GM18502 (cell line): ENCODE measurements around the gene MSI2.

Experiments
- ATAC-seq: cut with Tn5 transposase; IDR thresholded peaks from one replicate; pipeline ENCODE4 v1.9.1; 2021; ENCODE audit warnings: mild to moderate bottlenecking; ENCODE audit not compliant: unreplicated experiment, poor library complexity

Gene MSI2

DNA sequence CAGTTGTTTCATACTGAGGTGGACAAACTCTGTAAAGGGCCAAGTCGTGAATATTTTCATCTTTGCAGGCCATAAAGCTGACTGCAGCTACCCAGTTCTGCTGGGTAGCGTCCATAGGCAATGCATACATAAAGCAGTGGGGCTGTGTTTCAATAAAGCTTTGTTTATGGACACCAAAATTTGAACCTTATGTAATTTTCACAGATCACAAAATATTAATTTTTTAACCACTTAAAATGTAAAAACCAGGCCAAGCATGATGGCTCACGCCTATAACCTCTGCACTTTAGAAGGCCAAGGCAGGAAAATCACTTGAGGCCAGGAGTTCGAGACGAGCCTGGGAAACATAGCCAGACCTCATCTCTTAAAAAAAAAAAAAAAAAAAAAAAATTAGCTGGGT lies 340.8 kb downstream of the MSI2 start:
- ATAC-seq: no peak

DNA sequence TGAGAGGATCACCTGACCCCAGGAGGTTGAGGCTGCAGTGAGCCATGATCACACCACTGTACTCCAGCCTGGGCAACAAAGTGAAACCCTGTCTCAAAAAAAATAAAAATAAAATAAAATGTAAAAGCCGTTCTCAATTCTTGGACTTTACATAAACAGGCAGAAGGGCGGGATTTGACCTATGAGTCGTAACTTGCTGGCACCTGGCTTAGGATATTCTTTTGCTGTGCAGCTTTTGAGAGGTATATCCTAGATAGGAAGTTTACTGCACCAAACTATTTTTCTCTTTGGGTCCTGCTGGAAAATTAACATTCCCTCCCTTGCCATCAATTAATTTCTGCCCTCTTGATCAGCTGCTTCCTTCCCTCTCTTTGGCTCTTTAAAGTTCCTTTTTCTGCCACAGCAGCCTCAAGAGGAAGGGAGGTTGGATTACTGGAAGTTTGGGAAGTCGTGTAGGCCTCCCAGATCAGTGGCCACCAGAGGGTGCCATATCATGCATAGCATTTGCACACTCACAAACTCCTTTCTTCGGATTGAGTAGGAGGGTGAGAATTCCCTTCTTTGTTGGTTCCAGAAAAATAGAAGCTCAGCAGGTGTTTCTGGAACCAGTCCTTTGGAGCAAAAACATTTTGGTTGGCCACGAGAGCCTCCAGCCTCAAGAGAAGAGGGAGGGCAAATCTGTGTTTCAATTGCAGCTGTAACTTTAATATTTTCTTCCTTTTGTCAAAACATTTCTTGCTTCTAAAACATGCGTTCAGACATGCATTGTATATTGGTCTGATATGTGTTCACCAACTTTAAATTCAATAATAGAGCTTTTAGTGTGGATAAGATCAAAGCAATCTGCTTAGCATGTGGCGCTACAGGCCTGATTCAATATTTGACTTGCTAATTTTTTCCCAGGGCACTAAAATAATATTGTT lies 341.5 kb downstream of the MSI2 start:
- ATAC-seq: no peak

DNA sequence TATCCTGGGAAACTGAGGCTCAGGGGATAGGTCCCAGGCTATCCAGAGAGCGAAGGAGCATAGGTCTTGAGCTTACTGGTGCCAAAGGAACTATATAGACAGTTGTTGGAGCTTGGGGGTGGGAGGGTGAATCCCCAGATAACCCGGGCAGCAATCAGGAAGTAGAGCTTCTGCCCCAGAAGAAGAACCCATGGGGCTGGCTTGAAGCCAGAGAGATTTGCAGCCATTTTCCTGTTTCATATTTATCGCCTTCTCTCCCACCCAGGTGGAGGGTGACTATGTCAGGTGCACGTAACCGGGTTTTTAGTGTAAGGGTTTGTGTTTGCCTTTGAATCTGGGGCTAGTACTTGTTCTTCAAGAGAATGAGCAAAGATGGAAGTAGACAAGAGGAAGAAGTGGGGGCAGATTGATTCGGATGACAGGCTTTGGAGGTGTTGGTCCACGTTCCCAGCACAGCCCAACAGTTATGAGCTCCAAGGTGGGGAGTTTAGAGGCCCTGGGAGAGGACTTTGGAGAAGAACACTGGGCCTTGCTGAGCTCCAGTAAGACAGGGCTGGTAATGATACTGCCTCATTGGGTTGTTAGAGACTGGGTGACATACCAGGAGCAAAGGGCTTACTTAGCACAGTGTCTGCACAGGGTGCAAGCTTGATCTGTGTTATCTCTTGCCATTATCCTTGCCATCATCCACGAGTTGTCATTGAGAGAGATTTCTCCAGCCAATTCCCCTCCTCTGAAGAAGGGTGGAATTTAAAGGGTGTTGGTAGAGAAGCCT lies 343.1 kb downstream of the MSI2 start:
- ATAC-seq: no peak

DNA sequence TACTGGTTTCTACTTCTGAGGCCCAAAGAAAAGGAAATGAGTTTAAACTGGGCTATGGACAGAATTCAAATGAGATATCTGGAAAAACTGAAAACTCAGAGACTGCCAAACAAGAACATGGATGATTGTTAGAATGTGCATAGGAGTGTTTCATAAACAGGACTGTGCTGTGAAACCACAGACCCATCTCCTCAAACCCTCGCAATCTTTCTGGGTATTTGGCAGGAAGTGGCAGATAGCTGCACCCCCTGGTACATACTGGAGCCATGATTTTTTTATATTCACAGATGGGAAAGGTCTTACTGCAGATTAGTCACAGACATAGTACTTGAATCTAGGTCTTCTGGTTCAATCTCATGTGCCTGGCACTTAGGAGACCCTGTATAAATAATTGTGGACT lies 343.8 kb downstream of the MSI2 start:
- no peak for ATAC-seq

DNA sequence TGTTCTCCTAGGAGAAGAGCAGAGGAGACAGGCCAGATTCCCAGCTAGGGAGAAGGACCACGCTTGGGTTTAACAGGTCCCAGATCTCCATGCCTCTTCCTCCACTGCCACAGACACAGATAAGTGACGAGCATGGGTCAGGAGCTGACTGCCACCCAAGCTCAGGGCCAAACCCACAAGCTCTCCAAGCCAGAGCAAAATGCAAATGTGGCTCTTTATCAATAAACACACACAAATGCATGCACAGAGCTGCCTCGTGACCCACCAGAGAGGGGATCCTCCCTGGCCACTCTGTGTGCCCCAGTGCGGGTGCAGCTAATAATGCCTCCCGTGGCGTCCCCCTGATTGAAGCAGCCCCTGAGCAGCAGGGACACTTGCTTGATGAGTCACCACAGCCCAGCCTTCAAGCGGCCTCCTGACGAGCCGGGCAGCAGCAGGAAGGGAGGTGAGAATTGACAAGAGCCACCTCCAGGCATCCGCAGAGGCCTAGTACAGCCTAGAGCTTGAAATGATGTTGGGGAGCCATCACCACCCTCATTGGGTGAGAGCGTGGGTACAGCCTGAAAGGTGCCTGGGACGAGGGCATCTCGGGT lies 344.9 kb downstream of the MSI2 start:
- no peak for ATAC-seq

DNA sequence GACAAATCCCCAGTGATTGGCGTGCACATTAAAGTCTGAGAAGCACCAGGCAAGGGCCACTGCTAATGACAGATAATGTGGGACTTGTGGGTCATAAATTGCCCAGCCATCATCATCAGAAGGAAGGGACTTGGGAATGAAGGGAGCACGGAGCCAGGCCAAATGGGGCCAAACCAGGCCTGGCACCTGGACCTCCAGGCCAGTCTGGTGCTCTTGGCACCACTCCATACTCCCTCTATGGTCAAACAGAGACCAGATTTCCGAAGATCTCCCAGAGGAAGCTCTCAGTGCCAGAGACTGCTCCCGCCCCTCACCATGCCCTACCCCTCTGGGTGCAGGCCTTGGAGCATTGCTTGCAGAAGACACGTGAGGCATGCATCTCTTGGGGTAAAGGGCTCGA lies 346.6 kb downstream of the MSI2 start:
- no peak for ATAC-seq

DNA sequence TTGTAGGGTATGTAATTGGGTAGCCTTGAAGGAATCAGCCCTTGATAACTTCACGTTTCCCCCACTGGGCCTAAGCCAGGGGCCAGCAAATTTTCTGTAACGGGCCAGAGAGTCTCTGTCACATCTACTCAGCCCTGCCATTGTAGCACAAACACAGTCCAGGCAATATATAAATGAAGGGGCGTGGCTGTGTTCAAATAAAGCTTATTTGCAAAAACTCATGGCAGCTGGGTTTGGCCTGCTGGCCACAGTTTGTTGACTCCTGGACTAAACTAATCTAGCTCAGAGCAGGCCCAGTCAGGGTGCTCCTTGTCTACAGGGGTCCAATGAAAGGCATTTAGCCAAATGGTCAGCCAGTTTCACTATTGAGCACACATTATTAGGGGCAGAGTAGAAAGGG lies 347.2 kb downstream of the MSI2 start:
- ATAC-seq: no peak

DNA sequence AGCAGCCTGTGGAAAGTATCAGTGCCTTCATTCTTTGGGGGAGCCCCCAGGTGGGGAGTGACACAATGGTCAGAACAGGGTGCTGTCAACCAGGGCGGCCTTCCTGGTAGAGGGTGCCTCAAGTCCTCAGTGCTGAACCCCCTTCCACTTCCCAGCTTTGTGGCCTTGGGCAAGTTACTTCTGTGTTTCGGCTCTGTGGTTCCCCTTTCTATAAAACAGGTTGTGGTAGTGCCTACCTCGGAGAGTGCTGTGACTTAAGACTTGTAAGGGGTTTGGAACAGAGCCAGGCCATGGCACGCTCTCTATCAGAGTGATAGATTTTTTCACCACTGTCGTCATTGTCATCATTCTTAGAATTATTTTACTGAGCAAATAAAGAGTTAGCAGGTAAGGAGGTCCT lies 347.7 kb downstream of the MSI2 start:
- ATAC-seq: peak; percentile 53

DNA sequence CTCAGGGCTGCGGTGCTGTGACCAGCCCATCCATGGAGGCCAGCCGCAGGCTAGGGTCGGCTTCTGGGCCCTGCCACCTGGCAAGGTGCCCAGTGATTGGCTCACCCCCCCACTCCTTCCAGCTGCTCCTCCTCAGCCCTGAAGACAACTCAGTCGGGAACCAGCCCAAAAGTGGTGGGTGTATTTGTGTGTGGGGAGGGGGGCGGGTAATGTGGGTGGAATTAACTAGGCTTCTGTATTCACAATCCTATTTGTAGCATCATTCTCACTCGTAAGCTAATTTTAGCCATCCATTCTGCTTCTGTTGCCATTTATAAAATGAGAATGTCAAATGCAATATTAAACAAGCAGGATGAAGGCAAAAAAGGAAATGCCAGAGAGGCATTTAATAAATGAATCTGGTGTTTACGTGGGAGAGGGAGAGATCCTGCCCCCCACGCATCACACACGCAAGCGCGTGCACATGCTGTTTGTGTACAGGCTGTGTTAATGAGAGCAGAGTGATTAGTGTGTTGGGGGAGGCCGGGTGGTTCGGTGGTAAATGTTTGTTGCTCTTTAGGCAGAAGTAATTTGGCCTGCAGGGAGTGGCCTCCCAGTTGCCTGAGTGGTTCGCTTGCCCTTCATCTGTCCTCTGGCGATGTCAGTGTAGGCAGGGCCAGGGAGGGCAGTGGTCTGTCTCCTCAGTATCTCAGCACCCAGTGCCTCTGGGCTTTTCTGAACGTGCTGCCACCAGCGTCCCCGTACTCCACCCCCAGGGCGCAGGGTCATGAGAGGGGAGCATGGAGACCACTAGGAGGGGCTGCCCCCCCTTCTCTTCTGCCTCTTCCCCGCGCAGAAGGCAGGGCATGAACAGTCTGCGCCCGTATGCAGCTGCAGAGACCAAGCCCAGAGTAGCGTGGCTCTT lies 348.7 kb downstream of the MSI2 start:
- ATAC-seq: peak; percentile 73

DNA sequence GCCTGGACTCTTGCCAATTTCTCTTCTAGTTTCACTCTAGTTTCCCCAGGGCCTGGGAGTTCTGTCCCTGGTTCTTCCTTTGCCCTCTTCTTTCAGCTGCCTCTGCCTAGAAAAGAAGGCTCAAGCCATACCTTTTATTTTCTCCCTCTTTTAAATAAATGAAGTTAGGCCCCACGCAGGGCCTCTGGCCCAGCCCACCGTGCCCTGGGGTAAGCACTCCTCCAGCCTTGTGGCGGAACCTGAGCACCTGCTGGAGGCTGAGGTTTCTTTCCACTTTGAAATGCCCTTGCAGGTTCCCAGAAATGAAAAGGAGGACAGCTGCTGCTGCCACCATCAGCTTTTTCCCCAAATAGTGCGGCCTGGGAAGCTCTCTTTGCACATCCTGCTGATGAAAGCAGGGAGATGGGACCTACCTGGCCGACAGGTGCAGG lies 349.4 kb downstream of the MSI2 start:
- ATAC-seq: no peak

DNA sequence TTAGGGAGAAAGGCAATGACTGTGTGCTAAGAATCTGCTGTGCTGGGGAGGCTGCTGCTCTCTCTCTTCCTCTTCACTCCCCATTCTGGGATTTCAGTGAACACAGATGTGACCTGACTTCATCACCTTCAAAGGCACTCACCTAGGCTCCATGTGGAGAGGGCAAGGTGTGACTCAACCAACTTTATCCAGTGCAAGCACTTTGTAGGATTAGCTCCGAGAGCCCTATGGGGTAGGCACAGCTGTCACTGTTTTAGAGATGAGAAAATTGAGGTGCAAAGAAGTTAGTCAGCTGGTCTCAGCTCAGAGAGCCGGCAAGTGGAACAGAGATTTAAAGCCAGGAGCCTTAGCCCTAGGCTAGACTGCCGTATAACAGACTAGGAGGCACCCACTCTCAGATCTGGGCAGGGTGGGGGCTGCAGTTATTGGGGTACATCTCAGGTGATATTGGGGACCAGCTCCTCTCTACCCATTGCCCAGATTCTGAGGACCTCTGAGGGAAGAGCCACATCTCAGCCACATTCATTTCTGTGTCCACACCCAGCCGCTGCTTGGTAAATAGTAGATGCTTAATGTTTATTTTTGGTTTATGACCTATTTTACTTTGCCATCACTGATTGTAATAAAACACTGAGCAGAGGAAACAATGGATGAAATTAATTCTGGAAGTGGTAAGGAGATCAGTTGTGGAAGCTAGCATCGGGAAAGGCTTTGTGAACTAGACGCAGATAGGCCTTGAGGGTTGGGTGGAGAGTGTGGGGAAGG lies 350.0 kb downstream of the MSI2 start:
- ATAC-seq: no peak

DNA sequence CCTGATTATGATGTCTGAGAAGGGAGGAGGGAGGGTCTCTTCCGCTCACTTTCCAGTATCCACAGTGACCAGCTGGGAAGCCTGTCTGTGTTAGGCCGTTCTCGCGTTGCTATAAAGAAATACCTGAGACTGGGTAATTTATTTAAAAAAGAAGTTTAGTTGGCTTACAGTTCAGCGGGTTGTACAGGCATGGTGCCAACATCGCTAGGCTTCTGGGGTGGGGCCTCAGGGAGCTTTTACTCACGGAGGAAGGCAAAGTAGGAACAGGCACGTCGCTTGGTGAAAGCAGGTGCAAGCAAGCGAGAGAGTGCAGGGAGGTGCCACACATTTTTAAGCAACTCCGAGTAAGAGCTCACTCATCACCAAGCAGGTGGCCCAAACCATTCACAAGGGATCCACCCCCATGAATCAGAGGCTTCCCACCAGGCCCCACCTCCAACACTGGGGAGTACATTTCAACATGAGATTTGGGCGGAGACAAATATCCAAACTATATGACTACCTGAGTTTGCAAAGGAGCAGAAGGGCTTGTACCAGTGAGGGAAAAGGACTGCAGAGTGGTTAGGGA lies 351.3 kb downstream of the MSI2 start:
- ATAC-seq: no peak

DNA sequence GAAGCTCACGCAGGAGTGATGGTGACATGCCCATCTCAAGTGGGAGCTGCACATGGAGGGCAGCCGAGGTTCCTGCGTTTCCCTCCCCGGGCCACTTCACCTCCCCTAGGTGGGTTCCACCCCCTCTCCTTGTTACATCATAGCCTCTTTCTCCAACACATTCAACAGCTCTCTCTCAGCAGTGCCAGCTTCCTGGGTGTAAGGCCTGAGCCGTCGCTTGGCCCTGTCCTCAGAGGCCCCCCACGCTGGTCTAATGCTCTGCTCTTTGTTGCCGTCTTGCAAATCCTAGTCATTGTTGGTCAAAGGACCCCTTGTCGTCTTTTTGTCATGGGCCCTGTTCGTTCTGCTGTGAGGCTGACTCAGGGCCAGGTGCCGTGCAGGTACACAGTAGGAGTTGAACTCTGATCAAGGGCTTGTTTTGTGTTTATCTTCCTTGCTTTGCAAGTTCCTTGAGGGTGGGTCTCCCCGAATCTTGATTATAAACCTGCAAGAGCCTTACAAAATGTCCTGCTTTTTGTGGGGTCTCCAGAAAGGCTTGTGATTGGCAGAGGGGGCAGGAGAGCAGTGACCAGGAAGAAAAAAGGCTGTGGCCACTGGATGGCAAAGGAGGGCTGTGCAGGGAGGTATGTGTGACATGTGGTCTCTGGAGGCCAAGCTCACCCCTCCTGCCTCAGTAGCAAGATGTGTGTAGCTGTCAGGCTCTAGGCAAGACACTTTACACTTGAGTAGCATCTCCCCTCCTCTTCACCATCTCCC lies 352.2 kb downstream of the MSI2 start:
- ATAC-seq: no peak

DNA sequence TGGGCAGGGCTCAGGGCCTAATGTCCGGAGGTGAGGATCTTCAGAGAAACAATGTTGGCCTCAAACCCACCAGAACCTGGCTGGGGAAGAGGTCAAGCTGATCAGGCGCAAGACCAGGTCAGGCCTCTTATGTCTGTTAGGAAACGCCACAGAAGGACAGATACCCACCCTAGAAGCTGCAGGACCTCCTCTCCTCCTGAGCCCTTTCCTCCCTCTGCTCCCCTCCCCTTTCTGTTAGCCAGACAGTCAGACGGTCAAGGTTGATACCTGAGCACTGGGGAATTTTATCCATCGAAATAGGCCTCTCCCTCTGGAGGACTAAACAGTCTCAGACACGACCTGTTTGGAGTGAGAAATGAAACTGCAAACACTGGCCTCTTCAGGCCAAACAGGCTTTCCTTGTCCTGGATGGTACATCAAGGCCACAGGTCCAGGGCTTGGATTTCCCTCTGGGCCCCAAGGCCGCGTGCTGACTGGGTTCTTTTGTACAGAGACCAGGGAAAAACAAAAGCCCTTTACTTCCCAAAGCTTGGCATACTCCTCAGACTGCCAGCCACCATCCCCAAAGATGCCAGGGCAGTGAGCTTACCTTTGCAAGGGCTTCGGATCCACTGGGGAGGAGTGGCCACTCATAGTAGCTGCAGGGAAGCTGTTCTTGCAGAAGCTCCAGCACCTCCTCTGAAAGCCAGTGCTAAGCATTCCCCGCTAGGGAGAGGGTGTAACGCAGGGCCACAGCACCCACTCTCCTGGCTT lies 353.0 kb downstream of the MSI2 start:
- no peak for ATAC-seq

DNA sequence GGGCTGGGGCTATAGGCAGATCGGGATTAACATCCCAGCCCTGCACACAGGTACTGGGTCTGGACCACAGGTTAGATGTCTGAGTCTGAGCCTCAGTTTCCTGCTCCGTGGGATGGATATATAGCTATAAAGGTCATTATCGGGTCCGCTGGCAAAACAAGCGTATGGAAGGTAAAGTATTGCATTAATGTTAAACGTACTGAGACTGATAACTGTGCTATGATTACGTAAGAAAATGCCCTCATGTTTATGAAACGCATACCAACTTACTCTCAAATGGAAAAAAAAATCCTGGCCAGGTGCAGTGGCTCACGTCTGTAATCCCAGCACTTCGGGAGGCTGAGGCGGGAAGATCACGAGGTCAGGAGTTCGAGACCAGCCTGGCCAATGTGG lies 353.6 kb downstream of the MSI2 start:
- ATAC-seq: no peak

DNA sequence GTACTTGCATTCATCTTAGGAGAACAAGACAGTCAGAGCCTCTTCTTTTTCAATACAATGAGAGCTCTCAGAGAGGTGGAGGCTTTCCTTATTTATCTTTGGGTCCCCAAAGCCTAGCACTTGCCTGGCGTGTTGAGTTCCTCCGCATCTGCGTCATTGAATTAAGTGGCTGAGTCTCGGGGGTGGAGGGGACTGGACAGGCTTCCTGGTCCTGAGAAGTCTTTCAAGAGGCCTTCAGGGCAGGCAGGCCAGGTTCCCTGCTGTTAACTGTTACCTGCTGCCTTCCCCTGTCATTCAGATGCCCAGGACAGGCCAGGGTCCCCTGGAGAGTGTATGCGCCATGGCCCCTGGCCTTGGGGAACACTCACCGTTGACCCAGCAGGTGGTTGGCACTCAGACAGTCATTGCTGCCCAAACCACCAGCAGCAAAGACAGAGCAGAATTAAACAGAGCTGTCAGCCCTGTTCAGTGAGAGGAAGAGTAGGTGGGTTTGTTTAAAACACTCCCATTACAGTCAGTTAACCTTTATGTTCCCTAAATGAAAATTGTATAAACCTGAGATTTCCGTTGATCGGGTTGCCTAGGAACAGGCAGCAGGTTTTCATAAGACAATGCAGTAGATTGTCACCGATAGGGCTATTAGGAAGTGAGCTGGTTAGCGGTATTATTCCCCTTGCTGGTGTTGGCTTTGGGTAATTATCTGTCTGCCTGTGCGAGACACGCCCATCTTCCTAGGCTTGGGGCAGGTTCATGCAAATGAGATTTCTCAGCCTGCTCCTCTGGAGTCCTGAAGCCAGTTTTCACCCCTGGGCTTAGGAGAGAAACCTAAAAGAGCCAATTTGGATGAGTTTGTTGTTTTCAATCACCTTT lies 356.1 kb downstream of the MSI2 start:
- no peak for ATAC-seq

DNA sequence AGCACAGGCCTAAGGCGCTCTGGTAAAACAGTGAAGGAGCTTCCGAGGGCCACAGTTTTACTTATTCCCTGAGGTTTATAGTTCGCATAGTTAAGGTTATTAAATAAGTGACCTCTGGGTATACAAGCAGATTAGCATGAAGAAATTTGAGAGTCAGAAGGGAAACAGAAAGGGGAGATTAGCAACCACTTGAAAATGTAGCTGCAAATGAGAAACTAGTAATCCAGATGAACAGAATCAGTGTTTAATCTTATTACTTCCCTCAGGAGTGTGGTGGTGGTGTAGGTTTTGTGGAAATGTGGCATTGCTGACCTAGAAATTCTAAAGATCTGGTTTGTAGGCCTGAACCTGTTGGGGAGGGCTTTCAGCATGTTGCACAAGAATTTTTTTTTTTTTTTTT lies 358.4 kb downstream of the MSI2 start:
- ATAC-seq: no peak
